A549 (cell line): ENCODE results near the gene SMO. TPM values are rescaled to one million over a fixed set of nuclear protein-coding genes. Genes with fewer than 3 reads are reported as not detected.

Source experiments
- ATAC-seq, 2 experiments: fragments of 200-7000 bp in 1 of 2; fragments of >200 bp in 1 of 2; cut with Nextera tagmentation in 1 of 2; cut with Tn5 transposase in 1 of 2; 3 replicates each; pipeline versions ENCODE4 v1.8.0 to v1.9.1; 2018 to 2020; ENCODE audit warnings: mild to moderate bottlenecking in 1 of 2, moderate library complexity in 1 of 2
- CTCF ChIA-PET: fragments of 300-600 bp; sonication (Branson Sonifier 250); formaldehyde crosslinking; extraction: SDS; loops from one replicate; lab custom pipeline; 2021; ENCODE audit warnings: antibody characterized with exemption, inconsistent platforms; lab: Yijun Ruan, JAX
- POLR2A ChIA-PET: fragments of 350-600 bp; formaldehyde crosslinking; extraction: SDS; loops from one replicate; lab custom pipeline; 2021; ENCODE audit warnings: antibody characterized with exemption, inconsistent platforms; lab: Yijun Ruan, JAX
- DNase-seq, 2 experiments: peaks; one replicate each; pipeline versions ENCODE4 v3.0.0 to v3.0.0-alpha.2; 2011 to 2016; ENCODE audit warnings: low read depth in 1 of 2, low spot score in 1 of 2
- FAIRE-seq: peaks from 2 replicates; lab custom pipeline; 2011; peaks lifted over from hg19 to GRCh38; lab: Jason Lieb, UNC
- H3K27ac ChIP-seq, 2 experiments: fragments of >200 bp; sonication (Bioruptor Twin); formaldehyde crosslinking; 3 replicates each; pipeline ENCODE4 v1.5.1; 2016 to 2017
- H3K4me1 ChIP-seq: fragments of >200 bp; sonication (Bioruptor Twin); formaldehyde crosslinking; 3 replicates; pipeline ENCODE4 v1.6.1; 2016
- H3K4me2 ChIP-seq: fragments of >200 bp; sonication (Bioruptor Twin); formaldehyde crosslinking; 3 replicates; pipeline ENCODE4 v1.6.1; 2016
- H3K4me3 ChIP-seq: fragments of >200 bp; sonication (Bioruptor Twin); formaldehyde crosslinking; 3 replicates; pipeline ENCODE4 v1.5.1; 2016
- H3K9me3 ChIP-seq: fragments of >200 bp; sonication (Bioruptor Twin); formaldehyde crosslinking; 3 replicates; pipeline ENCODE4 v1.6.1; 2016
- BCL3 ChIP-seq: fragments of >200 bp; sonication (Bioruptor Twin); formaldehyde crosslinking; IDR thresholded peaks from 3 replicates; pipeline ENCODE4 v1.6.1; 2016
- CHD2 ChIP-seq: fragments of 150-350 bp; IDR thresholded peaks from 2 replicates; pipeline ENCODE4 v1.6.1; 2014; ENCODE audit warnings: low read length; ENCODE audit not compliant: partially characterized antibody
- CHD4 ChIP-seq: fragments of 200-600 bp; sonication (generic); IDR thresholded peaks from 2 replicates; pipeline ENCODE4 v1.6.1; 2016; ENCODE audit warnings: antibody characterized with exemption, mild to moderate bottlenecking, borderline replicate concordance
- CTCF ChIP-seq: fragments of >200 bp; sonication (Bioruptor Twin); formaldehyde crosslinking; IDR thresholded peaks from 3 replicates; pipeline ENCODE4 v1.5.1; 2016
- ELK1 ChIP-seq: fragments of 150-350 bp; IDR thresholded peaks from 2 replicates; pipeline ENCODE4 v1.6.1; 2014; ENCODE audit warnings: low read depth, mild to moderate bottlenecking, low read length
- EP300 ChIP-seq, 2 experiments: fragments of >200 bp; sonication (Bioruptor Twin); formaldehyde crosslinking; IDR thresholded peaks; 2 replicates in 1 of 2; 3 replicates in 1 of 2; pipeline ENCODE4 v1.6.1; 2016 to 2017
- HDAC2 ChIP-seq: fragments of 200-600 bp; sonication (generic); IDR thresholded peaks from 2 replicates; pipeline ENCODE4 v1.6.1; 2016
- KDM1A ChIP-seq: fragments of 200-600 bp; sonication (generic); IDR thresholded peaks from 2 replicates; pipeline ENCODE4 v1.6.1; 2016; ENCODE audit warnings: low read depth, mild to moderate bottlenecking
- PBX3 ChIP-seq: IDR thresholded peaks from 2 replicates; pipeline ENCODE4 v1.6.1; 2012
- RAD21 ChIP-seq, 2 experiments: fragments of >200 bp in 1 of 2; sonication (Bioruptor Twin) in 1 of 2; formaldehyde crosslinking in 1 of 2; IDR thresholded peaks in 1 of 2; conservative IDR thresholded peaks in 1 of 2; 2 replicates in 1 of 2; 3 replicates in 1 of 2; pipeline ENCODE4 v1.6.1; 2012 to 2018; ENCODE audit warnings: inconsistent platforms in 1 of 2
- SMC3 ChIP-seq: fragments of >200 bp; sonication (Bioruptor Twin); formaldehyde crosslinking; IDR thresholded peaks from 3 replicates; pipeline ENCODE4 v1.6.1; 2018; ENCODE audit warnings: inconsistent platforms
- TP53 ChIP-seq: fragments of 250-450 bp; sonication (Bioruptor Pico); IDR thresholded peaks from 2 replicates; pipeline ENCODE4 v1.5.0; 2021; ENCODE audit warnings: mild to moderate bottlenecking, moderate library complexity
- WGBS: methylation state at CpG from one replicate; pipeline ENCODE4 v1.1.6; 2017; ENCODE audit errors: missing lambda C conversion rate; 5-methylcytosine and 5-hydroxymethylcytosine counted together
- polyA plus RNA-seq, 4 experiments: library from polyadenylated mRNA; depleted of rRNA in 3 of 4; stranded (reverse); fragments of >200 nt; fragmentation: RNase III in 1 of 4; extraction: RNeasy Plus Mini Kit Qiagen cat#74134 plus additional on column Dnase treatment in 1 of 4; gene quantifications; 2 replicates in 3 of 4; 3 replicates in 1 of 4; pipeline ENCODE4 v1.2.3, GENCODE V29; 2011 to 2017

The SMO gene
- polyA plus RNA-seq, 2 of the 4 experiments (the other 2 are of a cell fraction) = 11.8 to 18.3 TPM

GRCh38 chr7:129209067-129209926 lies 20.9 kb downstream of the SMO start:
- no peak overlapping the region for H3K27ac ChIP-seq
- H3K4me1 ChIP-seq = no peaks in the 10 kb centered on the region
- WGBS = 93% methylated on average over 13 of the region's 15 CpGs
- ATAC-seq (no peak), FAIRE-seq (no peak), DNase-seq (no peak)
- H3K4me3 ChIP-seq = no peak overlapping the region
- H3K9me3 ChIP-seq = no peaks in the 10 kb centered on the region
- ChIA-PET CTCF (interaction anchor here (0.6 to 8.3 kb wide), 16 partner anchors 9 to 313 kb away, joined by 3 to 88 read pairs (median 4); no protein-coding TSS in a partner anchor), POLR2A (no interaction called here)
- TF ChIP-seq CHD4 = no peak
- H3K4me2 ChIP-seq = no peak overlapping the region

GRCh38 chr7:129210256-129210988 lies 22.0 kb downstream of the SMO start:
- DNase-seq = peak; percentile 60 to 84
- ATAC-seq = peak; percentile 88 to 95
- WGBS = 58% methylated on average over 16 of the region's 16 CpGs
- POLR2A ChIA-PET = no interaction called here
- Histone ChIP-seq H3K4me2 (no peak overlapping the region), H3K27ac (no peak overlapping the region), H3K4me3 (no peak overlapping the region), H3K9me3 (no peaks in the 10 kb centered on the region), H3K4me1 (no peaks in the 10 kb centered on the region)
- CTCF ChIA-PET = interaction anchor here (0.6 to 8.3 kb wide), 26 partner anchors 8 to 312 kb away, joined by 3 to 88 read pairs (median 4); partner anchors contain the start of gene SMO
- TF ChIP-seq CTCF (peak; percentile 81), SMC3 (peak; percentile 64), HDAC2 (no peak), RAD21 (conservative IDR thresholded peaks at IDR 0.05 in 1 of 2, IDR thresholded peaks at IDR 0.05 in 1 of 2) (peak; percentile 85 to 87)
- no peak for FAIRE-seq

- H3K9me3 ChIP-seq = no peaks in the 10 kb centered on the region
- DNase-seq = no peak
- H3K27ac ChIP-seq = no peak overlapping the region
- FAIRE-seq = no peak
- CTCF ChIA-PET = interaction anchor here (0.6 to 8.3 kb wide), 24 partner anchors 8 to 312 kb away, joined by 3 to 88 read pairs (median 4); partner anchors contain the start of gene SMO
- peak in 1 of 2 experiments; percentile 6; a peak in 2 of 6 replicates for ATAC-seq
- no peak overlapping the region for H3K4me3 ChIP-seq
- TF ChIP-seq EP300 (IDR thresholded peaks at IDR 0.05) = no peak
- TF ChIP-seq CTCF = no peak
- TF ChIP-seq CHD2 = no peak
- no peak for TF ChIP-seq BCL3
- TF ChIP-seq PBX3 = no peak
- TF ChIP-seq KDM1A = no peak
- TF ChIP-seq TP53 = no peak
- no peak for TF ChIP-seq ELK1
- 90% methylated on average over 14 of the region's 14 CpGs for WGBS
- H3K4me2 ChIP-seq = no peak overlapping the region
- H3K4me1 ChIP-seq = no peaks in the 10 kb centered on the region
- POLR2A ChIA-PET = no interaction called here
Measured at GRCh38 chr7:129210989-129211312, 22.5 kb downstream of the SMO start.
